ENCODE data around the gene METTL15.
"Not testable (repeated sequence)": the region's sequence is repeated elsewhere in the genome, so short reads cannot be mapped to it uniquely, and the experiment has no call there.

METTL15 gene

GRCh38 chr11:28092786-28093185 lies 15.4 kb upstream of the METTL15 start:
- Histone ChIP-seq H3K9ac (ENCODE audit: low read depth in 1 of 2, low read length in 2 of 2) (no peak overlapping the region), H3K27me3 (ENCODE audit: control insufficient read depth in 2 of 2, insufficient read depth in 2 of 2, low read length in 2 of 2) (no peaks in the 10 kb centered on the region), H3K9me3 (ENCODE audit: control insufficient read depth in 2 of 2, low read length in 2 of 2) (no peaks in the 10 kb centered on the region), H3K4me1 (ENCODE audit: control insufficient read depth in 2 of 2, insufficient read depth in 2 of 2, low read length in 2 of 2) (no peaks in the 10 kb centered on the region), H3K4me3 (ENCODE audit: low read length in 2 of 2) (no peak overlapping the region), H3K27ac (ENCODE audit: low read depth in 2 of 2, low read length in 2 of 2) (no peak overlapping the region), H3K36me3 (ENCODE audit: control insufficient read depth in 2 of 2, insufficient read depth in 2 of 2, low read length in 2 of 2) (no peaks in the 10 kb centered on the region)

- peaks cover 2 to 3% of the 10 kb centered on the region in 2 donors for H3K4me1 ChIP-seq (ENCODE audit: control insufficient read depth in 2 of 2, insufficient read depth in 2 of 2, low read length in 2 of 2)
- H3K9me3 ChIP-seq (ENCODE audit: control insufficient read depth in 2 of 2, low read length in 2 of 2) = no peaks in the 10 kb centered on the region
- no peak overlapping the region for H3K27ac ChIP-seq (ENCODE audit: low read depth in 2 of 2, low read length in 2 of 2)
- H3K27me3 ChIP-seq (ENCODE audit: control insufficient read depth in 2 of 2, insufficient read depth in 2 of 2, low read length in 2 of 2) = no peaks in the 10 kb centered on the region
- H3K4me3 ChIP-seq (ENCODE audit: low read length in 2 of 2) = no peak overlapping the region
- no peaks in the 10 kb centered on the region for H3K36me3 ChIP-seq (ENCODE audit: control insufficient read depth in 2 of 2, insufficient read depth in 2 of 2, low read length in 2 of 2)
- no peak overlapping the region for H3K9ac ChIP-seq (ENCODE audit: low read depth in 1 of 2, low read length in 2 of 2)
Observed at GRCh38 chr11:28098257-28098656, 9.9 kb upstream of the METTL15 start.

GRCh38 chr11:28099715-28100114 lies 8.5 kb upstream of the METTL15 start:
- Histone ChIP-seq H3K4me3 (ENCODE audit: low read length in 2 of 2) (no peak overlapping the region), H3K4me1 (ENCODE audit: control insufficient read depth in 2 of 2, insufficient read depth in 2 of 2, low read length in 2 of 2) (peaks cover 2 to 3% of the 10 kb centered on the region in 2 donors), H3K27me3 (ENCODE audit: control insufficient read depth in 2 of 2, insufficient read depth in 2 of 2, low read length in 2 of 2) (no peaks in the 10 kb centered on the region), H3K9ac (ENCODE audit: low read depth in 1 of 2, low read length in 2 of 2) (no peak overlapping the region), H3K9me3 (ENCODE audit: control insufficient read depth in 2 of 2, low read length in 2 of 2) (no peaks in the 10 kb centered on the region), H3K27ac (ENCODE audit: low read depth in 2 of 2, low read length in 2 of 2) (no peak overlapping the region), H3K36me3 (ENCODE audit: control insufficient read depth in 2 of 2, insufficient read depth in 2 of 2, low read length in 2 of 2) (no peaks in the 10 kb centered on the region)

- H3K27me3 ChIP-seq (ENCODE audit: control insufficient read depth in 2 of 2, insufficient read depth in 2 of 2, low read length in 2 of 2) = no peaks in the 10 kb centered on the region
Observed at GRCh38 chr11:28100665-28101064, 7.5 kb upstream of the METTL15 start.

GRCh38 chr11:28102300-28102699 lies 5.9 kb upstream of the METTL15 start:
- H3K9me3 ChIP-seq (ENCODE audit: control insufficient read depth in 2 of 2, low read length in 2 of 2); H3K9ac ChIP-seq (ENCODE audit: low read depth in 1 of 2, low read length in 2 of 2); H3K27me3 ChIP-seq (ENCODE audit: control insufficient read depth in 2 of 2, insufficient read depth in 2 of 2, low read length in 2 of 2); H3K4me3 ChIP-seq (ENCODE audit: low read length in 2 of 2); H3K36me3 ChIP-seq (ENCODE audit: control insufficient read depth in 2 of 2, insufficient read depth in 2 of 2, low read length in 2 of 2); H3K4me1 ChIP-seq (ENCODE audit: control insufficient read depth in 2 of 2, insufficient read depth in 2 of 2, low read length in 2 of 2); H3K27ac ChIP-seq (ENCODE audit: low read depth in 2 of 2, low read length in 2 of 2): not testable (repeated sequence)

More at GRCh38 chr11:28100665-28101064, 7.5 kb upstream of the METTL15 start:
- Histone ChIP-seq H3K9me3 (ENCODE audit: control insufficient read depth in 2 of 2, low read length in 2 of 2) (no peaks in the 10 kb centered on the region), H3K4me3 (ENCODE audit: low read length in 2 of 2) (no peak overlapping the region), H3K4me1 (ENCODE audit: control insufficient read depth in 2 of 2, insufficient read depth in 2 of 2, low read length in 2 of 2) (peaks cover 2 to 3% of the 10 kb centered on the region in 2 donors), H3K9ac (ENCODE audit: low read depth in 1 of 2, low read length in 2 of 2) (no peak overlapping the region), H3K27ac (ENCODE audit: low read depth in 2 of 2, low read length in 2 of 2) (no peak overlapping the region), H3K36me3 (ENCODE audit: control insufficient read depth in 2 of 2, insufficient read depth in 2 of 2, low read length in 2 of 2) (no peaks in the 10 kb centered on the region)

GRCh38 chr11:28104425-28104824 lies 3.8 kb upstream of the METTL15 start:
- H3K4me3 ChIP-seq (ENCODE audit: low read length in 2 of 2) = no peak overlapping the region
- peaks cover 7 to 17% of the 10 kb centered on the region in 2 donors for H3K4me1 ChIP-seq (ENCODE audit: control insufficient read depth in 2 of 2, insufficient read depth in 2 of 2, low read length in 2 of 2)
- no peak overlapping the region for H3K9ac ChIP-seq (ENCODE audit: low read depth in 1 of 2, low read length in 2 of 2)
- H3K36me3 ChIP-seq (ENCODE audit: control insufficient read depth in 2 of 2, insufficient read depth in 2 of 2, low read length in 2 of 2) = no peaks in the 10 kb centered on the region
- H3K27me3 ChIP-seq (ENCODE audit: control insufficient read depth in 2 of 2, insufficient read depth in 2 of 2, low read length in 2 of 2) = no peaks in the 10 kb centered on the region
- no peak overlapping the region for H3K27ac ChIP-seq (ENCODE audit: low read depth in 2 of 2, low read length in 2 of 2)
- no peaks in the 10 kb centered on the region for H3K9me3 ChIP-seq (ENCODE audit: control insufficient read depth in 2 of 2, low read length in 2 of 2)

GRCh38 chr11:28104984-28105383 lies 3.2 kb upstream of the METTL15 start:
- H3K27ac ChIP-seq (ENCODE audit: low read depth in 2 of 2, low read length in 2 of 2) = no peak overlapping the region
- no peaks in the 10 kb centered on the region for H3K9me3 ChIP-seq (ENCODE audit: control insufficient read depth in 2 of 2, low read length in 2 of 2)
- no peak overlapping the region for H3K9ac ChIP-seq (ENCODE audit: low read depth in 1 of 2, low read length in 2 of 2)

GRCh38 chr11:28105869-28106268 lies 2.3 kb upstream of the METTL15 start:
- H3K9me3 ChIP-seq (ENCODE audit: control insufficient read depth in 2 of 2, low read length in 2 of 2) = no peaks in the 10 kb centered on the region
- no peaks in the 10 kb centered on the region for H3K27me3 ChIP-seq (ENCODE audit: control insufficient read depth in 2 of 2, insufficient read depth in 2 of 2, low read length in 2 of 2)
- H3K4me3 ChIP-seq (ENCODE audit: low read length in 2 of 2) = no peak overlapping the region
- no peak overlapping the region for H3K27ac ChIP-seq (ENCODE audit: low read depth in 2 of 2, low read length in 2 of 2)
- no peaks in the 10 kb centered on the region for H3K36me3 ChIP-seq (ENCODE audit: control insufficient read depth in 2 of 2, insufficient read depth in 2 of 2, low read length in 2 of 2)
- H3K9ac ChIP-seq (ENCODE audit: low read depth in 1 of 2, low read length in 2 of 2) = no peak overlapping the region
- peaks cover 10 to 19% of the 10 kb centered on the region in 2 donors for H3K4me1 ChIP-seq (ENCODE audit: control insufficient read depth in 2 of 2, insufficient read depth in 2 of 2, low read length in 2 of 2)

More at GRCh38 chr11:28104984-28105383, 3.2 kb upstream of the METTL15 start:
- Histone ChIP-seq H3K4me1 (ENCODE audit: control insufficient read depth in 2 of 2, insufficient read depth in 2 of 2, low read length in 2 of 2) (peaks cover 11 to 20% of the 10 kb centered on the region in 2 donors), H3K4me3 (ENCODE audit: low read length in 2 of 2) (no peak overlapping the region), H3K27me3 (ENCODE audit: control insufficient read depth in 2 of 2, insufficient read depth in 2 of 2, low read length in 2 of 2) (no peaks in the 10 kb centered on the region), H3K36me3 (ENCODE audit: control insufficient read depth in 2 of 2, insufficient read depth in 2 of 2, low read length in 2 of 2) (no peaks in the 10 kb centered on the region)

GRCh38 chr11:28106353-28107043 lies 1.7 kb upstream of the METTL15 start:
- H3K27ac ChIP-seq (ENCODE audit: low read depth in 2 of 2, low read length in 2 of 2) = no peak overlapping the region
- peaks cover 14 to 19% of the 10 kb centered on the region in 2 donors for H3K4me1 ChIP-seq (ENCODE audit: control insufficient read depth in 2 of 2, insufficient read depth in 2 of 2, low read length in 2 of 2)
- no peaks in the 10 kb centered on the region for H3K27me3 ChIP-seq (ENCODE audit: control insufficient read depth in 2 of 2, insufficient read depth in 2 of 2, low read length in 2 of 2)
- no peaks in the 10 kb centered on the region for H3K9me3 ChIP-seq (ENCODE audit: control insufficient read depth in 2 of 2, low read length in 2 of 2)
- H3K36me3 ChIP-seq (ENCODE audit: control insufficient read depth in 2 of 2, insufficient read depth in 2 of 2, low read length in 2 of 2) = no peaks in the 10 kb centered on the region
- peak overlapping the region in 1 of 2 donors; percentile 64 for H3K4me3 ChIP-seq (ENCODE audit: low read length in 2 of 2)
- H3K9ac ChIP-seq (ENCODE audit: low read depth in 1 of 2, low read length in 2 of 2) = peak overlapping the region in 1 of 2 donors; percentile 6

- Histone ChIP-seq H3K9me3 (ENCODE audit: control insufficient read depth in 2 of 2, low read length in 2 of 2) (no peaks in the 10 kb centered on the region), H3K27me3 (ENCODE audit: control insufficient read depth in 2 of 2, insufficient read depth in 2 of 2, low read length in 2 of 2) (no peaks in the 10 kb centered on the region), H3K36me3 (ENCODE audit: control insufficient read depth in 2 of 2, insufficient read depth in 2 of 2, low read length in 2 of 2) (no peaks in the 10 kb centered on the region), H3K4me1 (ENCODE audit: control insufficient read depth in 2 of 2, insufficient read depth in 2 of 2, low read length in 2 of 2) (peaks cover 14 to 19% of the 10 kb centered on the region in 2 donors), H3K4me3 (ENCODE audit: low read length in 2 of 2) (peak overlapping the region; percentile 64 to 96), H3K9ac (ENCODE audit: low read depth in 1 of 2, low read length in 2 of 2) (peak overlapping the region; percentile 62 to 83), H3K27ac (ENCODE audit: low read depth in 2 of 2, low read length in 2 of 2) (peak overlapping the region; percentile 78 to 81)
Observed at GRCh38 chr11:28107191-28107749, 918 bp upstream of the METTL15 start.

Measured in mucosa of rectum (tissue), 2 donors.